K562 (cell line): Measurements from ENCODE around the gene GRK1. TPM values are rescaled to one million over a fixed set of nuclear protein-coding genes. Genes with fewer than 3 reads are reported as not detected.
"Not testable (repeated sequence)": the region's sequence is repeated elsewhere in the genome, so short reads cannot be mapped to it uniquely, and the experiment has no call there.

Source experiments
- ATAC-seq: fragments of 200-7000 bp; cut with Tn5 transposase; 3 replicates; pipeline ENCODE4 v1.9.1; 2020; ENCODE audit warnings: moderate library complexity
- BruUV-seq: library from RNA; stranded (reverse); fragments of 400-500 nt; replicated peaks from 2 replicates; lab custom pipeline; 2021; lab: Mats Ljungman, UMichigan
- CTCF ChIA-PET: fragments of 300-600 bp; formaldehyde crosslinking; extraction: SDS; loops from one replicate; lab custom pipeline; 2021; ENCODE audit warnings: low intra/inter-chr PET ratio; lab: Yijun Ruan, JAX
- POLR2A ChIA-PET: fragments of 300-600, 350-650 bp; sonication (Branson Sonifier 250); formaldehyde crosslinking; extraction: SDS; loops from one replicate; lab custom pipeline; 2021; ENCODE audit warnings: antibody characterized with exemption, inconsistent platforms; lab: Yijun Ruan, JAX
- DNase-seq, 4 experiments: peaks; one replicate each; pipeline versions ENCODE4 v3.0.0 to v3.0.0-alpha.2; 2011 to 2018; ENCODE audit warnings: low spot score in 3 of 4, mixed read lengths in 3 of 4; ENCODE audit errors: extremely low read depth in 1 of 4
- FAIRE-seq: peaks from 2 replicates; lab custom pipeline; 2011; peaks lifted over from hg19 to GRCh38; lab: Jason Lieb, UNC
- H2AFZ ChIP-seq: 2 replicates; pipeline ENCODE4 v1.6.0; 2011; ENCODE audit warnings: low read depth, low read length, control low read depth, inconsistent platforms
- H3K27ac ChIP-seq: fragments of 200-600 bp; 3 replicates; pipeline ENCODE4 v1.8.0; 2011; ENCODE audit warnings: low read depth, mild to moderate bottlenecking, control low read depth, inconsistent platforms, low read length, moderate library complexity, mixed read lengths; ENCODE audit errors: extremely low read depth
- H3K27me3 ChIP-seq, 2 experiments: fragments of 300-600 bp in 1 of 2; 2 replicates in 1 of 2; 3 replicates in 1 of 2; pipeline versions ENCODE4 v1.6.0 to v1.8.0; 2011; ENCODE audit warnings: inconsistent platforms in 2 of 2, low read length in 2 of 2, mild to moderate bottlenecking in 1 of 2, mixed read lengths in 1 of 2, moderate library complexity in 1 of 2; ENCODE audit not compliant: control insufficient read depth in 2 of 2, insufficient read depth in 2 of 2
- H3K36me3 ChIP-seq: fragments of 300-600 bp; 3 replicates; pipeline ENCODE4 v1.8.0; 2011; ENCODE audit warnings: mild to moderate bottlenecking, low read length, inconsistent platforms; ENCODE audit not compliant: control insufficient read depth, insufficient read depth
- H3K4me1 ChIP-seq, 2 experiments: fragments of 200-600 bp in 1 of 2; replicated peaks in 1 of 2; 2 replicates in 1 of 2; 3 replicates in 1 of 2; pipeline versions ENCODE4 v1.5.1 to v1.8.0; 2011; ENCODE audit warnings: inconsistent platforms in 2 of 2, low read length in 2 of 2, mild to moderate bottlenecking in 1 of 2, mixed read lengths in 1 of 2, moderate library complexity in 1 of 2; ENCODE audit not compliant: control insufficient read depth in 2 of 2, insufficient read depth in 2 of 2
- H3K4me2 ChIP-seq: 2 replicates; pipeline ENCODE4 v1.6.1; 2011; ENCODE audit warnings: low read length, control low read depth, inconsistent platforms, mixed read lengths; ENCODE audit not compliant: insufficient read depth
- H3K4me3 ChIP-seq: fragments of 200-600 bp; sonication (generic), shearing (Covaris generic); 2 replicates; pipeline ENCODE4 v1.5.1; 2016; ENCODE audit warnings: control low read depth, inconsistent platforms
- H3K79me2 ChIP-seq: fragments of 200-600 bp; 3 replicates; pipeline ENCODE4 v1.8.0; 2011; ENCODE audit warnings: low read length, inconsistent platforms; ENCODE audit not compliant: control insufficient read depth, insufficient read depth
- H3K9ac ChIP-seq, 2 experiments: 2 replicates each; pipeline versions ENCODE4 v1.6.0 to v1.6.1; 2011; ENCODE audit warnings: low read depth in 2 of 2, low read length in 2 of 2, control low read depth in 1 of 2, inconsistent platforms in 1 of 2, mild to moderate bottlenecking in 1 of 2, mixed read lengths in 1 of 2; ENCODE audit not compliant: insufficient read depth in 1 of 2
- H3K9me1 ChIP-seq: one replicate; pipeline ENCODE4 v1.6.0; 2011; ENCODE audit warnings: inconsistent platforms, mild to moderate bottlenecking, low read length, moderate library complexity; ENCODE audit not compliant: control insufficient read depth, insufficient read depth
- H3K9me3 ChIP-seq: replicated peaks from 2 replicates; pipeline ENCODE4 v1.5.1; 2011; ENCODE audit warnings: low read depth, low read length, inconsistent platforms; ENCODE audit not compliant: control insufficient read depth, insufficient read depth
- H4K20me1 ChIP-seq: replicated peaks from 2 replicates; pipeline ENCODE4 v1.6.1; 2011; ENCODE audit warnings: low read length, inconsistent platforms, mixed read lengths; ENCODE audit not compliant: control insufficient read depth, insufficient read depth
- CCNT2 ChIP-seq: IDR thresholded peaks from 2 replicates; pipeline ENCODE4 v1.6.1; 2011; ENCODE audit warnings: borderline replicate concordance, low read depth, mild to moderate bottlenecking, moderate library complexity, mixed read lengths, low read length; ENCODE audit not compliant: insufficient read length; ENCODE audit errors: extremely low read depth
- HMGN3 ChIP-seq: IDR thresholded peaks from 2 replicates; pipeline ENCODE4 v1.6.1; 2011; ENCODE audit warnings: borderline replicate concordance, low read depth, mild to moderate bottlenecking, mixed read lengths, low read length; ENCODE audit not compliant: insufficient read length; ENCODE audit errors: extremely low read depth
- MBD2 ChIP-seq: sonication (generic); IDR thresholded peaks from 2 replicates; pipeline ENCODE4 v1.6.1; 2016; ENCODE audit warnings: low read depth, borderline replicate concordance
- PCBP1 ChIP-seq: fragments of 200-400 bp; formaldehyde crosslinking; IDR thresholded peaks from 2 replicates; pipeline ENCODE4 v1.6.1; 2018; ENCODE audit warnings: mild to moderate bottlenecking, low read depth, low read length; ENCODE audit not compliant: poor library complexity, severe bottlenecking
- RB1 ChIP-seq: fragments of 450-650 bp; IDR thresholded peaks from 2 replicates; pipeline ENCODE4 v1.6.1; 2017; ENCODE audit warnings: low read depth, mild to moderate bottlenecking
- ZBTB1 ChIP-seq: sonication (generic); formaldehyde crosslinking; IDR thresholded peaks from 2 replicates; pipeline ENCODE4 v1.8.1; 2023; ENCODE audit warnings: missing genetic modification reagents, low read depth, mild to moderate bottlenecking, borderline replicate concordance
- WGBS: fragments of 100-300 bp; shearing (Covaris generic); methylation state at CpG from one replicate; pipeline ENCODE4 v1.1.6; 2016; ENCODE audit warnings: low coverage, mixed read lengths; ENCODE audit not compliant: insufficient coverage; ENCODE audit errors: missing lambda C conversion rate; 5-methylcytosine and 5-hydroxymethylcytosine counted together
- in situ Hi-C: fragments of 300-500 bp; cut with MboI; formaldehyde crosslinking; loops from 4 replicates; pipeline ENCODE4 v1.15.0; 2018; ENCODE audit warnings: inconsistent platforms, mixed read lengths
- intact Hi-C: fragments of 100-400 bp; cut with micrococcal nuclease; formaldehyde crosslinking; loops from 2 replicates; pipeline ENCODE4 v1.14.2; 2022
- polyA plus RNA-seq, 8 experiments: library from polyadenylated mRNA; depleted of rRNA in 4 of 8; stranded (reverse) in 5 of 8; unstranded in 3 of 8; fragments of >200 nt; fragmentation: Nextera tagmentation in 2 of 8; fragmentation: Illumina TruSeq in 1 of 8; extraction: Ambion mirVana in 2 of 8; extraction: Trizol in 1 of 8; gene quantifications; 2 replicates each; pipeline versions ENCODE4 v1.2.1 to v1.2.3, GENCODE V29; 2011 to 2014; ENCODE audit warnings: inconsistent platforms in 1 of 8, missing spikeins in 1 of 8
- total RNA-seq, 7 experiments: library from RNA; depleted of rRNA in 6 of 7; stranded (reverse); fragments of >200 nt in 6 of 7; fragmentation: Illumina TruSeq in 2 of 7; extraction: Trizol in 2 of 7; gene quantifications; 2 replicates each; pipeline versions ENCODE4 v1.2.1 to v1.2.3, GENCODE V29; 2011 to 2021; ENCODE audit warnings: low replicate concordance in 1 of 7
- TF ChIP-seq, protein P1 (sequence below): fragments of 250-450 bp; sonication (Bioruptor Pico); IDR thresholded peaks from 2 replicates; pipeline ENCODE4 v1.5.0; 2021; ENCODE audit warnings: mild to moderate bottlenecking, moderate library complexity

Gene GRK1
- total and polyA plus RNA-seq, 9 of the 15 experiments (the other 6 are each of a cell fraction or from before 2014, with no cell fraction given) = 0.09 TPM; not detected in 8

DNA sequence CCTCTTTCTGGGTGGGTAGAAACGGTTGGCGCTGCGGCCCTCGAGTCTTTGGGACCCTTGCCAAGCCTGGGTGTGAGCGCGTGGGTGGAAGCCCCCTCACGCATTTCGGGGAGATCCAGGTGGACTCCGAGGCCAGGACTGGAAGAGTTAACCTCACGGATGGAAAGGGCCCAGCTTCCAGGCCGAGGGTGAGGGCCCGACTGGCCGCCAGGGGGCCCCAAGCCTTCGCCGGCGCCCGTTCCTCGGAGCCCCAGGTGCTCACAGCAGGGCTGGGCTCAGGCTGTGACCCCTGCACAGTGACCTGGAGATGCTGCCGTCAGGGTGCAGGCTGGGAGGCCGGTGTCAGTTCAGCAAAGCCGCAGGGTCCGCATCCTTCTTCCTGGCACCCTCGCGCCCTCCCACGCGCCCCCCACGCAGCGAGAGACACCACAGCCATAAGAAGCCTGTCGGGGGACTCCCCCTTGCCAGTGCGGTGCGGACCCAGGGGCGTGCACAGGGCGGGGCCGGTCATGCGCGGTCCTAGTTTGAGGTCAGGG, 57.8 kb downstream of the GRK1 start (continued):
- TF ChIP-seq, protein P1, sequence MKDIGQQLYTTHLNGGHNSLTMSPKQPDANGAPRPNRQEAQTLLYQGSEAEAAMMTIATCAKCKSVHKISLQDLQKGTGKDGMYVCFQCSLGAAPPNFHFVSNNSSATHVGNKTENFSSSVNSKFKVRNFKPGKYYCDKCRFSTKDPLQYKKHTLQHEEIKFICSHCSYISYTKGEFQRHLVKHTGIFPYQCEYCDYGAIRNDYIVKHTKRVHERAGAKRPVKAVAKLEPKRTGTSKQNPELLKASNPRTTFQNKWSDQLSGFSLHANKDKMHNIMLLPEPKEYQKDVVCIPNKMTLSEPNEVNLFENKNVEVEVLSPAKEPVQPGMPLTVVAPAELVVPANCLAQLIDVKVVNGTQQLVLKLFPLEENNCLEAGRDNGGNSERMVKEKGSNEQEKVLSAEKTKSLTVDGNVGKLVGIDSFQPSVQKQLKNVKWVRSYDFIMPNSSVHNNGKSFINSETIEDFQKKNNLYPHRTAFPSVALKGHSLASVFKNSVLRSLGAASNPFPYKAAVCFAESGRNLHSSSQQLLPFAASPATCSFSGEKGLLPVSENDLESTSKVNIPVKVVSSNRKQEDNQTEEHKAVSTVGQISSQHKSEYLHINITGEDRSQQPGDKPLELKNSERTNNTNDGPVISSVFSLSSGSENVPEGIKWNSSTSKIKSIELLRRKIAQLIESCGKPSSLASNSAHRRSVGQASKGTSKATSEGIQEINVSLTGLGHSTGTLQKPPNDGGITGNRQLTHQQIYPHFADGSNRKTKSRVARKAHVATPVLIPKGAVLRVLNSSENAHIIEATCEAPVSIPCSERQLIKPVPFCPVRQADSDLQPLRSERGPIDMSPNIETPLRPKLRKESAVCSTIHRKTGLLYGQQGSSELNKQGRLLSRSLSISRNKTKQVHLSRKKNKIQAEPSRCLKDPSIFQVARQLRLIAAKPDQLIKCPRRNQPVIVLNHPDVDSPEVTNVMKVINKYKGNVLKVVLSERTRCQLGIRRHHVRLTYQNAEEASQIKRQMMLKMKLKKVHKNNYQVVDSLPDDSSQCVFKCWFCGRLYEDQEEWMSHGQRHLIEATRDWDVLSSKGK (CRISPR knock-in tag) = no peak
- TF ChIP-seq ZBTB1 (CRISPR knock-in tag) = no peak
- peak; percentile 62; the same call in 1 of the 2 replicates for TF ChIP-seq RB1
- TF ChIP-seq, all 486 proteins: peak for 34

DNA sequence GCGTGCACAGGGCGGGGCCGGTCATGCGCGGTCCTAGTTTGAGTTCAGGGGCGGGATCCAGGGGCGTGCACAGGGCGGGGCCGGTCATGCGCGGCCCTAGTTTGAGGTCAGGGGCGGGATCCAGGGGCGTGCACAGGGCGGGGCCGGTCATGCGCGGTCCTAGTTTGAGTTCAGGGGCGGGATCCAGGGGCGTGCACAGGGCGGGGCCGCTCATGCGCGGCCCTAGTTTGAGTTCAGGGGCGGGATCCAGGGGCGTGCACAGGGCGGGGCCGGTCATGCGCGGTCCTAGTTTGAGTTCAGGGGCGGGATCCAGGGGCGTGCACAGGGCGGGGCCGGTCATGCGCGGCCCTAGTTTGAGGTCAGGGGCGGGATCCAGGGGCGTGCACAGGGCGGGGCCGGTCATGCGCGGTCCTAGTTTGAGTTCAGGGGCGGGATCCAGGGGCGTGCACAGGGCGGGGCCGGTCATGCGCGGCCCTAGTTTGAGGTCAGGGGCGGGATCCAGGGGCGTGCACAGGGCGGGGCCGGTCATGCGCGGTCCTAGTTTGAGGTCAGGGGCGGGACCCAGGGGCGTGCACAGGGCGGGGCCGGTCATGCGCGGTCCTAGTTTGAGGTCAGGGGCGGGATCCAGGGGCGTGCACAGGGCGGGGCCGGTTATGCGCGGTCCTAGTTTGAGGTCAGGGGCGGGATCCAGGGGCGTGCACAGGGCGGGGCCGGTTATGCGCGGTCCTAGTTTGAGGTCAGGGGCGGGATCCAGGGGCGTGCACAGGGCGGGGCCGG, 58.5 kb downstream of the GRK1 start:
- H3K27me3 ChIP-seq = peaks cover 7 to 20% of the 10 kb centered on the region in 2 experiments; a peak in 3 of 5 replicates
- H3K36me3 ChIP-seq, intact Hi-C loops, H2AFZ ChIP-seq, BruUV-seq, DNase-seq, H3K4me3 ChIP-seq, H3K27ac ChIP-seq, H3K79me2 ChIP-seq, FAIRE-seq, H3K9ac ChIP-seq, H4K20me1 ChIP-seq, POLR2A ChIA-PET, CTCF ChIA-PET, H3K9me1 ChIP-seq, ATAC-seq, H3K9me3 ChIP-seq, H3K4me2 ChIP-seq: not testable (repeated sequence)
- H3K4me1 ChIP-seq = peaks cover 9 to 32% of the 10 kb centered on the region in 2 experiments; a peak in 4 of 5 replicates
- no CpG with 5 or more reads among the region's 75 CpGs for WGBS
- in situ Hi-C loops = loop anchor here (10.0 kb wide), 2 partner anchors 61 to 231 kb away; partner anchors contain the start of genes DCUN1D2 and GRK1
- TF ChIP-seq CCNT2 (peak; percentile 66), MBD2 (peak; percentile 91), PCBP1 (peak; percentile 35), HMGN3 (peak; percentile 75)
